GM18873 (cell line): ENCODE measurements around the gene WDR91.
"Not testable (repeated sequence)": the region's sequence is repeated elsewhere in the genome, so short reads cannot be mapped to it uniquely, and the experiment has no call there.

Source experiments
- ATAC-seq: cut with Tn5 transposase; IDR thresholded peaks from one replicate; pipeline ENCODE4 v1.9.1; 2021; ENCODE audit warnings: mild to moderate bottlenecking, moderate library complexity, moderate number of reproducible peaks; ENCODE audit not compliant: unreplicated experiment, low FRiP score

Gene WDR91

DNA sequence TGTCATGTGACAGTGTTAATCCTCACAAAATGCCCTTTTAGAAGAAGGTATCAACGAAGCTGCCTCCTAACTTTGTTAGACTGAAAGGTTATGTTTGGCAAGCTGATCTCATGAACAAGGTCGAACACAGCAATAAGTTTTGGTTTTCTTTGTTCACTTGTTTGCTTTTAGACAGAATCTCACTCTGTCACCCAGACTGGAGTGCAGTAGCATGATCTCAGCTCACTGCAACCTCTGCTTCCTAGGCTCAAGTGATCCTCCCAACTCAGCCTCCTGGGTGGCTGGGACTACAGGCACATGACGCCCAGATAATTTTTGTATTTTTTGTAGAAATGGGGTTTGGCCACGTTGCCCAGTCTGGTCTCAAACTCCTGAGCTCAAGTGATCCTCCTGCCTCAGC lies 23.4 kb upstream of the WDR91 start:
- ATAC-seq, result no peak

- ATAC-seq, result not testable (repeated sequence)
These were observed 22.8 kb upstream of the WDR91 start for GRCh38 chr7:135234095-135234494.

- ATAC-seq, result no peak
These were observed 22.2 kb upstream of the WDR91 start, which contains the start of gene STRA8 for GRCh38 chr7:135233570-135233969. Gene STRA8, plus strand, starts transcription at chr7:135233838. Its CDS starts 6,687 bp downstream, at chr7:135240525.

DNA sequence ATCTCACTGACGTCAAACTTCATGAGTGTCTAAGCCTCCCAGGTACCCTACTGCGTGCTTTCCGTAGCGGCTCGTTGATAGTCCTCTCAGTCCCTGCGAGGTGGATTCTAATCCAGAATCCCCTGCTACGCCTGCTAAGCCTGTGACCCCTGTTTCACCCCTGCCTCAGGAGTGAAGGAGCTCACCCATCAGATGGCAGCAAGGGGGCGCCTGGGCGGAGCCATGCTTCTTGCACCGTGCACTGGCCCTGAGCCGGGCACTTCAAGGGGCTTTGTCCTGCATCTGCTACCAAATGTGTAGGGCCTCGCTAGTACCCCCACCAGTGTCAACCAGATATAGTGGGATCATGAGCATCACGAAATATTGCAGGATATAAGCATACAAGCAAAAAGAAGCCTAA lies 21.4 kb upstream of the WDR91 start:
- no peak for ATAC-seq

DNA sequence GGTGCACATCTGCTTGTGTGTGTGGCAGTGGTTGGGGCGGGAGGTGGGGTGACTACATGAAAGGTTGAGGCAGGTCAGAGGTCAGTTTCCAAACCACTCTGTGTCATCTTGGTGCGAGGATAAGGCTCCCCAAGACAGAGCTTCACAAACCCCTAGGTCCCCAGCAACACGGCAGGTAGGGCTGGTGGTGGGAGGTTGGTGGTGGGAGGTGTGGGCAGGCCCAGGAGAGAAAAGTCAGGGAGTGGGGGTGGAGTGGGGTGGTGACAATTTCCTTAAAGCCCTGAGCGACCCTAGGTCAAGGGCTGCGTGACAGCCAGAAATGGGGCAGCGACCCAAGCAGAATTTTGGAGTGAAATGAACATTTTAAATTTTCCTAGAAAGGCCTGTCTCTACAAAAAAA lies 20.8 kb upstream of the WDR91 start:
- ATAC-seq, result no peak

GRCh38 chr7:135231686-135232085 lies 20.4 kb upstream of the WDR91 start:
- ATAC-seq, result no peak

- no peak for ATAC-seq
These were observed 12.7 kb upstream of the WDR91 start for GRCh38 chr7:135224027-135224426.

GRCh38 chr7:135217645-135218509 lies 6.6 kb upstream of the WDR91 start:
- ATAC-seq, result no peak

DNA sequence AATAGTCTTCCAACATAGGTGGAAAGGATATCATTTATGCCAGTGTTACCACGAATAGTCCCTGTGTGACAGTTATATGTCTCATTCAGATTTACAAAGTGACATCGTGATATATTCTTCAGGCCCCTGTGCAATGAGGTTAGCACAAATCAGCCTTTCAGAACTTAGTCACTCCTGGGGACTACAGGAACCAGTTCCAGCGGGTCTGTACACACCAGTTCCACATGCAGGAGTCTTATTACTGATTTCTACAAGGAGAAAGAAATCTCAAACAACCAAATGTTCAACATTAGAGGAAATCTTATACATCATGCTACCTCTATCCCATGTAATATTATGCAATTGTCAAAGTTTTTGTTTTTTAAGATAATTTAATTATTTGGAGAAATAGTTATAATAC lies 4.4 kb upstream of the WDR91 start:
- ATAC-seq, result no peak

DNA sequence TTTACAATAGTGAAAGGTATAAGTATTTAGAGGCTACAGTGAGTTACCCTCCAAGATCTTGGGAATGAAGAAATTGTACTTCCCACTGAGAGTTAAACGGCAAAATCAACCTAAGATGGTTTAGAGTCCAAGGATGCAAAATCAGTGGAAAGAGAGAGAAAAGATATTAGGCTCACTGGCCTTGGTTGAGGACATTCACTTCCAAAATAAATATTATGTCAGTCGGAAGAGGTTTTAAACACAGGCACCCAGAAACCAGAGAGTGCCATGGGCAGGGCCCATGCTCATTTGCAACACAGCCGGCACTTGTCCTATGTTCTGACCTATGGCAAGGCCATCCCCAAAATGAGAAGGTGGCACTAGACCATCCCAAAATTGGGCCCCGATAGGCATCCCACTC lies 3.9 kb upstream of the WDR91 start:
- no peak for ATAC-seq

- ATAC-seq, result no peak
These were observed 2.5 kb upstream of the WDR91 start for GRCh38 chr7:135213831-135214230.

GRCh38 chr7:135211946-135212685 lies 790 bp upstream of the WDR91 start:
- not testable (repeated sequence) for ATAC-seq

DNA sequence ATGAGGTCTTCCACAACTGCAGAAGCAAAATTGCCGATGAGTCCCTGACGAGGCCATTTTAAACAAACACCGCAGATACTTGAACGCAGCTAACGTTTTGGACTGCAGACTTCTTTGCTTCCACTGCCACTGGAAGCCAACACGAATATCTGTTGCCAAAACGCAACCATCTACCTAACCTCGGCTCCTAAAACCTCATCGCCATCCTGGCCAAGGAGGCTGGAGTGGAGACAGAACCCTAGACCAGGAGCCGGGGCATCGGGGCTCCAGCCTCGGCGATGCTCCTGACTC lies 493 bp downstream of the WDR91 start:
- ATAC-seq, result no peak

- ATAC-seq, result no peak
These were observed 2.0 kb downstream of the WDR91 start for GRCh38 chr7:135209225-135209834.

GRCh38 chr7:135208102-135208793 lies 3.1 kb downstream of the WDR91 start:
- ATAC-seq, result no peak

DNA sequence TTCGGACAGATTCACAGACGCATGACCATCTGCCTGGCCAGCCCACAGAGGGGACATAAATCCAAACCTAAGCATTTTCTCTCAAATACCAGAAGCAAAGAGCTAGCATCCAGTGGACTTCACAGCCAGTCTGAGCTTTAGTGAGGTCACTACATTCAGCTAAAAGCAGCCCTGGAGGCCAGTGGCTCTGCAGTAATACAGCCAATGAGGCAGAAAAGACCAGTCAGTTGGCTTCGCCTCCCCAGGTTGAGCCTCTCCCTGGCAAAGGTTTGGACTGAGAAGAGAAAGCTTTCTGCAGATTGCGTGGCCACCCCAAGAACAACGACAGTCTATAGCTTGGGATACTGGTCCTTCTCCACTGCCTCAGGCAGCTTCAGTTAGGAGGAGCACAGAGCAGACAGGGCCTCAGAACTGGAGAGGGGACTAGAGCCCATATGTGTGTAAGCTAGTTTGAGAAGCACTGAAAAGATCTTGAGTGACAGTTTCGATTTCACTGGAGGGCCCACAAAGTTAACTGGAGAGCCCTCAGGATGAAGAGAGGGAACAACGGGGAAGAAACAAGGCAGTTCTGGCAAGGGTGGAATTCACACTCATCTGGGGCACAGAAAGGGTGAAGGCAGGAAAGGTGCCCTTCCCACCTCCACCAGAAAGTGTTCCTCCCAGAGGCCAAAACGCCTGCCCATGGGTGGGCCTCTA lies 3.8 kb downstream of the WDR91 start:
- no peak for ATAC-seq

- ATAC-seq, result peak; percentile 27
These were observed 4.4 kb downstream of the WDR91 start for GRCh38 chr7:135206941-135207391.

DNA sequence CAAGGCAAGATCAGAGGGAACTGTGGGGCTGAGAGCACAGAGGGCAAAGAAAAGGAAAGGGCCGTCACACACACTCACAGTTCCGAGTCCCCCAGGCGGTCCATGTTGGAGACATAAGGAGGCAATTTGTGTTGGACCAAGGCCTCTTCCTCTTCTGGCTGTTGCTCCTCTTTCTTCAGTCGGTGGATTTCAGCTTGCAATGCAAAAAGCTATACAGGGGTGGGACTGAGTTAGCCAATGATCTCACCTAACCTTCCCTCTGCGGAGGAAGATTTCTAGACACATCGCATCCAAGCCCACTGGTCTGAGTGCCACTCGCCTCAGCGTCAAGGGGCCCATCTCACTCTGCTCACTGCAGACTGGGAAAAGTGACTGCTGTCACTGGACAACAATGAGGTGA lies 5.5 kb downstream of the WDR91 start:
- ATAC-seq, result no peak

DNA sequence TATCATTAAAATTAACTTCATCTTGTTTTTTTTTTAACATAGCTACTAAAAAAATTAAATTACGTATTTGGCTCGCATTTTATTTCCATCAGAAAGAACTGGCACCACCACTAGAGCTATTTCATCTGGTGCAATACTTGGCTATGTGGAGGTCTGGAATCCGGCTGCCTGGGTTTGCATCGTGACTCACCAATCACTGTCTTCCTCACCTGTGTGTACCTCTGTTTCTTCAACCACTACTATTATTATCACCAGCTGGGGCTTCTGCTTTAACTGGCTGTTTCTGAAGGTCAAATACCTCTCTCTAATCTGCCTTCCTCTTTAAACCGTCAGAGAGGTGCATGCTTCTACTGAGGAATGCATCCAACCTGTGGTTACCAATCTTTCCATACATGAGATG lies 6.5 kb downstream of the WDR91 start:
- ATAC-seq, result no peak

DNA sequence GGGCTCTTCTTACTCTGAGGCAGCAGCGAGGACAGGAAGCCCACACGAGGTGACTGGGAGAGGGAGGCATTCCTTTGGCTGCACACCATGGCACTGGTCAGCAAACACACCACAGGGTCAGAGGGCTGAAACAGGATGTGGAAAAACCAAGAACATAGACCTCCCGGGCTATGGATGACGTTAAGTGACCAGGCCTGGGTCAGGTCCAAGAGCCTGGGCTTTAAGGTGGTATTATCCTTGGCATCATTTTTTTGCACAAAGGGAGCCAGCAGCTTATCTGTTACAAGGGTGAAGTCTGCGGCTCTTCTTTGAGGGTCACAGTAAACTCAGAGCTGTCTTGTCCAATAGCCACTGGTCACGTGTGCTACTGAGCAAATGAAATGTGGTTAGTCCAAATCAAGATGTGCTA lies 7.0 kb downstream of the WDR91 start:
- ATAC-seq, result no peak
